Gastroesophageal sphincter (tissue), 3 donors: ENCODE results near the gene A2M.

Source experiments
- EP300 ChIP-seq: sonication (generic); formaldehyde crosslinking; IDR thresholded peaks from one replicate; pipeline ENCODE4 v1.6.1; 2017; ENCODE audit warnings: antibody characterized with exemption, mild to moderate bottlenecking
- POLR2A ChIP-seq, 2 donors: fragments of 450-650 bp; IDR thresholded peaks; one replicate each; pipeline ENCODE4 v1.6.1; 2017; ENCODE audit warnings: antibody characterized with exemption in 2 of 2, mild to moderate bottlenecking in 2 of 2, moderate library complexity in 1 of 2
- TF ChIP-seq, protein P1 (sequence below), 4 experiments: fragments of 200-600 bp in 2 of 4; fragments of 450-650 bp in 2 of 4; sonication (generic) in 1 of 4; IDR thresholded peaks; one replicate each; pipeline ENCODE4 v1.5.1; 2017 to 2019; ENCODE audit warnings: antibody characterized with exemption in 4 of 4, mild to moderate bottlenecking in 2 of 4, moderate library complexity in 2 of 4

DNA sequence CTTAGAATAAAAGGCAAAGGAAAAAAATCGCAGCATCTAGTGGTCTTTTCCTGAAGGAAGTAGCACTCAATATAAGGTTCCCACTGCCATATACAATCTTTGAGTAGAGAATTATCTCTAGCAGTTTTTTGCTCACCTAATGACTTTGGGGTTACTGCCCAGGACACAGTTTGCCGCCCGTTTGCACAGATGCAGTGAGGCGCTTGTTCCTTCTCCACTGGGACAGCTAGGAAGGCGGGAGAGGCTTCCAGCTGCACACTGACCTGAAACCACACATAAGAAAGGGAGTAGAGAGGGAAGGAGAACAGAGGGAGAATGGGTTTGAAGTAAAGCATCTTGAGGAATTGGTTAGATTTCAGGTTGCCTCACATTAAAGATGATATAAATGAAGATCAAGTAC lies 25.5 kb downstream of the A2M start:
- TF ChIP-seq, protein P1, sequence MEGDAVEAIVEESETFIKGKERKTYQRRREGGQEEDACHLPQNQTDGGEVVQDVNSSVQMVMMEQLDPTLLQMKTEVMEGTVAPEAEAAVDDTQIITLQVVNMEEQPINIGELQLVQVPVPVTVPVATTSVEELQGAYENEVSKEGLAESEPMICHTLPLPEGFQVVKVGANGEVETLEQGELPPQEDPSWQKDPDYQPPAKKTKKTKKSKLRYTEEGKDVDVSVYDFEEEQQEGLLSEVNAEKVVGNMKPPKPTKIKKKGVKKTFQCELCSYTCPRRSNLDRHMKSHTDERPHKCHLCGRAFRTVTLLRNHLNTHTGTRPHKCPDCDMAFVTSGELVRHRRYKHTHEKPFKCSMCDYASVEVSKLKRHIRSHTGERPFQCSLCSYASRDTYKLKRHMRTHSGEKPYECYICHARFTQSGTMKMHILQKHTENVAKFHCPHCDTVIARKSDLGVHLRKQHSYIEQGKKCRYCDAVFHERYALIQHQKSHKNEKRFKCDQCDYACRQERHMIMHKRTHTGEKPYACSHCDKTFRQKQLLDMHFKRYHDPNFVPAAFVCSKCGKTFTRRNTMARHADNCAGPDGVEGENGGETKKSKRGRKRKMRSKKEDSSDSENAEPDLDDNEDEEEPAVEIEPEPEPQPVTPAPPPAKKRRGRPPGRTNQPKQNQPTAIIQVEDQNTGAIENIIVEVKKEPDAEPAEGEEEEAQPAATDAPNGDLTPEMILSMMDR (IDR thresholded peaks at IDR 0.05): no peak
- no peak for TF ChIP-seq EP300
- no peak for TF ChIP-seq POLR2A (IDR thresholded peaks at IDR 0.05)
